Activated CD8-positive, alpha-beta memory T cell treated with anti-CD3 and anti-CD28 coated beads for 24 hours (primary cell): Measurements from ENCODE around the gene CAPN13.

Source experiments
- DNase-seq: peaks from one replicate; pipeline ENCODE4 v3.0.0-alpha.2; 2020

CAPN13 gene

DNA sequence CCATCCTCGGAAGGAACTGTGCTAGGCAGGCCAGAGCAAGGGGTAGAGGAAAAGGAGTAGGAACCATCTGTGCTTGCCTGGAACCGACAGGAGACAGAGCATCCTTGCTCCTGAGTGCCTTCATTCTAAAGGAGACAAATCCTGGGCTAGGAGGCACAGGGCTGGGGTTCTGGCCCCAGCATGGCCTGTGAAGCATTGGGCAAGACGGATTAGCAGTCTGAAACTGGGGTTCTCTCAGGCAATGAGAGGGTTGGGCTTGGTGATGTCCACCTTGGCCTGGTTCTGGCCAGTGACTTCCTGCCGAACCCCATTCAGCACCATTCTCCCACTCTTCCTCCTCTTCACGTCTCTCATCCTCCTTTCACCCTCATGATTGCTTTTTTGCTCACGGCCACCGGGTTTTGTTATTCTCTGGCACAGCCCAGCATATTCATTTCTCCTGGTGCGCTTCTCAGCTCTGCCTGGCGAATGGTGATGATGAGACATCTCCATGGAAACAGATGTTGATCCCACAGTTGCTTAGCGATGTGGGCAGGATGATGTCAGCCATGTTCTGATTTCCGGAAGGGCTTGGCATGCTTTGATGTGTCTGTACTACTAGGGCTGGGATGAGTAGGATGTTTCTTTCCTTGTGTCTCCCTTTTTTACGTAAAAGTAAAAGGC, 127.7 kb downstream of the CAPN13 start:
- DNase-seq, result no peak

DNA sequence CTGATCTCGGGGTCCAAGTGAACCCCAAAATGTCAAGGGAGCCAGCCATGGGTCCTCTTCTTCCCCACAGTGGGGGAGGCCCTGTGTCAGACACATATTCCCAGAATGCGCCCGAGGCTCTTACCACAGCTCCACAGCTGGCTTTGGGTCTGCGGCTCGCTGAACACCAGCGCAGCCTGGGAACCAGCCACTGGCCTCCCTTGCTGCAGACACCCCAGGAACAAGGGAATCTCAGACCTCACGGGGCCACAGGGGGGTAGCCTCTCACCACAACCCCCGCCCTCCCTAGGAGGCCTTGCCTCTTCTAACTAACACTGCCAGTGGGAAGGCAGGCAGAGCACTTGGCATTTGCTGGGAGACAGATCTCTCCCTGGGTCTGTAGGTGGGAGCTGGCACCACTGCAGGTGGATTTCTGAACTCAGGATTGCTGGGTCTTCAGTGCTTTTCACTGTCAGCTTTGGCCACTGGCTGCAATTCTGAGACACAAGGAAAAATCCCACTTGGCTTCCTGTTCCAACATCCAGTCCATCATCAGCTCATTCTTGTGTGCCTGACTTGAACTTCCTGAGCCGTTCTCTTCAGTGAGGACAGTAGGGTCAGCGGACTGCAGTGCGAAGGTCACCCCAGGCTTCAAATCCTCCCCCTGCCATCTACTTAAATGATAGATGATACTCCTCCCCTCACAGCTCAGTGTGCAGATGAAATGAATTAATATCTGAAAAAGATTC, 128.7 kb downstream of the CAPN13 start:
- DNase-seq, result no peak

DNA sequence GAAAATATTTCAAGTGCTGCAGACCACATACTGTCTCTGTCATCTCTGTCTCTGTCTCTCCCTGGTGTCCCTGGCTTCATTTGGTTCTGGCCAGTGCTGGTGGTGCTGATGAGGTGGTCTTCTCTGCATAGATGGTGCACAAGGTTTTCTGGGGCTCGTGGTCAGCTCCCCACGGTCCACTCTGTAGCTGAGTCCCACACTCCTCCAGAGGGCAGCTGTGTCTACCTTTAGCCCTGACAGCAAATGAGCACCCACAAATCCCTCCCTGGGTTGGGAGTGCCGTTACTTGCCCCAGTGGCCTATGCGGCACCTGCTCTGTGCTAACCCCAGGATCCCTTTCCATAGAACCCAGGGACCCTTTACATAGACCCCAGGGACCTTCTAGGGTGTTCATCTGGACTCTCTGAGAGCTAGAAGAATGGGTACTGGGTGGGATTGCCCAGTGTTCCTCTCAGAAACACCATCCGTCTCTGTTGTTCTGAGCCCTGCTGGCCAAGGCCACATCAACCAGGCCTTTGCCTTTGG, 129.3 kb downstream of the CAPN13 start:
- DNase-seq, result no peak

DNA sequence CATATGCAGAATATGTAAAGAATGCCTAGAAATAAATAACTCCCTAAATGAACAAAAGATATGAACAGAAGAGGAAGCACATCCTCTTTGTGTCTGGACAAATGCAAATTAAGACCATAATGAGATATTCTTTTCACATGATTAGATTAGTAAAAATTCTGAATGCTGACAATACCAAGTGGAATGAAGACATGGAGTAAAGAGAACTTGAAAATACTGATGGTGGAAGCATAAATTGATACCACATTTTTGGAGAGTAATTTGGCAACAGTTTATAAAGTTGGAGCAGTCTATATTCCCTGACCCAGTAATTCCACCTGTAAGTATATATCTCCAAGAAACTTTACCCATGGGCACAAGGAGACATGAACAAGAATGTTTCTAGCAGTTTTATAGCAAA, 130.0 kb downstream of the CAPN13 start:
- DNase-seq, result no peak

DNA sequence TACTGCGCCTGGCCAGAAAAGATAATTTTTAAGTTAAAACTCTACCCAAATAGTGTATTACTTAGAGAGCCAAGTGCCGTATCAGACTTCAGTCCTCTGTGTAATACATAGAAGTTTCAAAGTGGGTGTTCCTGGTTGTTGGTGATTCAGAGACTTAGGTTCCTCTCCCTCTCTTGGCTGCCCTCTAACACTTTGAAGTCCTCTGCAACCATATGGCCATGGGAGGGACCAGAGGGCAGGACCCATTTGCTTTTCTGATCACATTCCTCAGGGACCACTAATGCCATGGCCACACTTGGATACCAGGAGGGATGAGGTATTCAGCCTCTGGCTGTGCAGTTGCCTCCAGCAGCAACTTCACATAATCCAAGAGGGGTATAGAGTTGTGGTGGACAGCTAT, 131.5 kb downstream of the CAPN13 start:
- no peak for DNase-seq

DNA sequence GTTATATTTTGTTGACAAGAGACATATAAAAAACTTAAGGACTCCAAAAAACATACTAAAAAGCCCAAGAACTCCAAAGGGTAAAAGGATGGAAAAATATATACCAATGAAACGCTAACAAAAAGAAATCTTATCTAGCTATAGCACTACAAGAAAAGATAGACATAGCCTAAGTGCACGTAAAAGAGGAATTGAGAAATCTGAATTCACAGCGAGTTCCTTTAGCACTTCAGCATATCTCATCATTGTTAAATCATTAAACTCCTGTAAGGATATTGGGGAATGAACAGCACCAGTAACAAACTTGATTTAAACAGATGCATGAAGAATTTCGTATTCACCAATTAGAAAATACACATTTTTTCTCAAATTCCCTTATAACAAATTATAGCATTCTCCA, 134.1 kb downstream of the CAPN13 start:
- no peak for DNase-seq
